Measurements from ENCODE around the gene CLCA2.

DNA sequence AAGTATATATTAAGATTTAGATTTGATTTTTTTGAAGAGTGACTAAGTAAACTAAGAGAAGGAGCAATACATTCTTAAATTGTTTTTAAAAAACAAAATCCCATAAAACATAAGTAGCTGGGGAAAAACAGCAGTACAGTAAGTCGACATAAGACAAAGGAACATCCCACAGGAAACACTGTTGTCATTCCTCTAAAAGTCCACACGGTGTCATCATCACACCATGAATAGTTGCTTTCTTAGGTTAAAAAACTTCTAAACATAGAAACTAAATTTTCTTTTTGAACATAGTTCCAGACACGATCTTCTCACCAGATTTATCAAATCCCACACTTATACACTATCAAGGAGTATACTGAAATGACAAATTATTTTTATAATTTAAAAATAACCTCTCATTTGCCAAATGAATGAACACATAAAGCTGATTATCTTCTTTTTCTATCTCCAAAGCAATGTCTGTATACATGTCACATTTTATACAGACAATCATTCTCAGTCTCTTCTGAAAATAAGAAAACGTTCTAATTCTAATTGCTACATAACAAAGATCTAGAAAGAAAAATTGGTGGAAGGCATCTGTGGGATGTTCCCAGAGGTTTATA, 43.6 kb upstream of the CLCA2 start:
- TF ChIP-seq, protein P1, sequence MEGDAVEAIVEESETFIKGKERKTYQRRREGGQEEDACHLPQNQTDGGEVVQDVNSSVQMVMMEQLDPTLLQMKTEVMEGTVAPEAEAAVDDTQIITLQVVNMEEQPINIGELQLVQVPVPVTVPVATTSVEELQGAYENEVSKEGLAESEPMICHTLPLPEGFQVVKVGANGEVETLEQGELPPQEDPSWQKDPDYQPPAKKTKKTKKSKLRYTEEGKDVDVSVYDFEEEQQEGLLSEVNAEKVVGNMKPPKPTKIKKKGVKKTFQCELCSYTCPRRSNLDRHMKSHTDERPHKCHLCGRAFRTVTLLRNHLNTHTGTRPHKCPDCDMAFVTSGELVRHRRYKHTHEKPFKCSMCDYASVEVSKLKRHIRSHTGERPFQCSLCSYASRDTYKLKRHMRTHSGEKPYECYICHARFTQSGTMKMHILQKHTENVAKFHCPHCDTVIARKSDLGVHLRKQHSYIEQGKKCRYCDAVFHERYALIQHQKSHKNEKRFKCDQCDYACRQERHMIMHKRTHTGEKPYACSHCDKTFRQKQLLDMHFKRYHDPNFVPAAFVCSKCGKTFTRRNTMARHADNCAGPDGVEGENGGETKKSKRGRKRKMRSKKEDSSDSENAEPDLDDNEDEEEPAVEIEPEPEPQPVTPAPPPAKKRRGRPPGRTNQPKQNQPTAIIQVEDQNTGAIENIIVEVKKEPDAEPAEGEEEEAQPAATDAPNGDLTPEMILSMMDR (conservative IDR thresholded peaks at IDR 0.05 in 1 of 2, IDR thresholded peaks at IDR 0.05 in 1 of 2; ENCODE audit: low read depth in 1 of 2, low read length in 2 of 2), result peak; percentile 64 to 74
- no peak for TF ChIP-seq EZH2 (IDR thresholded peaks at IDR 0.05; ENCODE audit: low read length, missing control alignments)
